ENCODE measurements around the gene PXDN. TPM values are rescaled to one million over a fixed set of nuclear protein-coding genes. Genes with fewer than 3 reads are reported as not detected.

Gene PXDN
- total and polyA plus RNA-seq, 9 of the 15 experiments (the other 6 are each of a cell fraction or from before 2014, with no cell fraction given), result 0.49 TPM; not detected in 8

DNA sequence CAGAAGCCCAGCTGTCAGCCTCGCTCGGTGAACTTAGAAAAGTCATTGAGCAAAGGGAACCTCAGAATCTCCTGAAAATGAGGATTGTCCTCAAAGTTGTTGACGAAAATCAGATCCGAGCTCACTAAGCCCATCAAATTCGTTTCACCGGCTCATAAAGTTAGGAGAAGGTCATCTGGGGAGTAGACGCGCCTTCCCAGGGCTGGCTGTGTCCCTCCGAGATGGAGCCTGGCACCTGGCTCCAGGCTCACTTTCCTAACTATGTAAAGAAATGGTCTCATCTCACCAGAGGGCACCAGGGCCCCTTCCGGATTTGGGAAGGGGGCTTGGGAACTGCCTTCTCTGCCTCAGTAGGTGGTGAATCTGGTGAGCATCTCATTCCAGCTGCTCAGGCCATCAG lies 145.5 kb downstream of the PXDN start:
- in situ Hi-C loops (cut with MboI), result no loop called here
- ChIA-PET POLR2A (no interaction called here), CTCF (ENCODE audit: low intra/inter-chr PET ratio) (no interaction called here)
- peaks cover 4% of the 10 kb centered on the region for H3K9me3 ChIP-seq (replicated peaks; ENCODE audit: control insufficient read depth, insufficient read depth, low read depth, low read length)
- intact Hi-C loops (cut with micrococcal nuclease), result no loop called here
- H3K4me1 ChIP-seq (replicated peaks in 1 of 2; ENCODE audit: control insufficient read depth in 2 of 2, insufficient read depth in 2 of 2, low read length in 2 of 2), result no peaks in the 10 kb centered on the region
- no peak overlapping the region for H2AFZ ChIP-seq (ENCODE audit: low read depth, low read length)
- no peak overlapping the region for H3K4me3 ChIP-seq
- no peaks in the 10 kb centered on the region for H4K20me1 ChIP-seq (replicated peaks; ENCODE audit: control insufficient read depth, insufficient read depth, low read length)
- H3K9me1 ChIP-seq (ENCODE audit: control insufficient read depth, insufficient read depth, low read length), result peaks cover 4% of the 10 kb centered on the region
- no peak overlapping the region for H3K9ac ChIP-seq (ENCODE audit: insufficient read depth in 1 of 2, low read depth in 2 of 2, low read length in 2 of 2)
- WGBS (ENCODE audit: insufficient coverage, low coverage, missing lambda C conversion rate), result 3% methylated on average over 10 of the region's 10 CpGs
- H3K36me3 ChIP-seq (ENCODE audit: control insufficient read depth, insufficient read depth, low read length), result no peaks in the 10 kb centered on the region
- no peak overlapping the region for H3K4me2 ChIP-seq (ENCODE audit: insufficient read depth, low read length)
- no peak for DNase-seq (ENCODE audit: extremely low read depth in 1 of 4, low spot score in 3 of 4)
- no peak for ATAC-seq
- no peaks in the 10 kb centered on the region for H3K79me2 ChIP-seq (ENCODE audit: control insufficient read depth, insufficient read depth, low read length)
- H3K27ac ChIP-seq (ENCODE audit: extremely low read depth, low read depth, low read length), result no peak overlapping the region
- no TSS peak for BruUV-seq (replicated peaks)
- FAIRE-seq, result no peak
- H3K27me3 ChIP-seq (ENCODE audit: control insufficient read depth in 2 of 2, insufficient read depth in 2 of 2, low read length in 2 of 2), result peaks cover 0 to 23% of the 10 kb centered on the region in 2 experiments; a peak in 1 of 5 replicates
- TF ChIP-seq MTA2 (IDR thresholded peaks at IDR 0.05; ENCODE audit: low read depth), result no peak
- TF ChIP-seq, protein P1, sequence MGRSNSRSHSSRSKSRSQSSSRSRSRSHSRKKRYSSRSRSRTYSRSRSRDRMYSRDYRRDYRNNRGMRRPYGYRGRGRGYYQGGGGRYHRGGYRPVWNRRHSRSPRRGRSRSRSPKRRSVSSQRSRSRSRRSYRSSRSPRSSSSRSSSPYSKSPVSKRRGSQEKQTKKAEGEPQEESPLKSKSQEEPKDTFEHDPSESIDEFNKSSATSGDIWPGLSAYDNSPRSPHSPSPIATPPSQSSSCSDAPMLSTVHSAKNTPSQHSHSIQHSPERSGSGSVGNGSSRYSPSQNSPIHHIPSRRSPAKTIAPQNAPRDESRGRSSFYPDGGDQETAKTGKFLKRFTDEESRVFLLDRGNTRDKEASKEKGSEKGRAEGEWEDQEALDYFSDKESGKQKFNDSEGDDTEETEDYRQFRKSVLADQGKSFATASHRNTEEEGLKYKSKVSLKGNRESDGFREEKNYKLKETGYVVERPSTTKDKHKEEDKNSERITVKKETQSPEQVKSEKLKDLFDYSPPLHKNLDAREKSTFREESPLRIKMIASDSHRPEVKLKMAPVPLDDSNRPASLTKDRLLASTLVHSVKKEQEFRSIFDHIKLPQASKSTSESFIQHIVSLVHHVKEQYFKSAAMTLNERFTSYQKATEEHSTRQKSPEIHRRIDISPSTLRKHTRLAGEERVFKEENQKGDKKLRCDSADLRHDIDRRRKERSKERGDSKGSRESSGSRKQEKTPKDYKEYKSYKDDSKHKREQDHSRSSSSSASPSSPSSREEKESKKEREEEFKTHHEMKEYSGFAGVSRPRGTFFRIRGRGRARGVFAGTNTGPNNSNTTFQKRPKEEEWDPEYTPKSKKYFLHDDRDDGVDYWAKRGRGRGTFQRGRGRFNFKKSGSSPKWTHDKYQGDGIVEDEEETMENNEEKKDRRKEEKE (IDR thresholded peaks at IDR 0.05; ENCODE audit: borderline replicate concordance in 1 of 2, control insufficient read depth in 1 of 2, low read depth in 2 of 2, low read length in 1 of 2), result no peak
- TF ChIP-seq, protein P2, sequence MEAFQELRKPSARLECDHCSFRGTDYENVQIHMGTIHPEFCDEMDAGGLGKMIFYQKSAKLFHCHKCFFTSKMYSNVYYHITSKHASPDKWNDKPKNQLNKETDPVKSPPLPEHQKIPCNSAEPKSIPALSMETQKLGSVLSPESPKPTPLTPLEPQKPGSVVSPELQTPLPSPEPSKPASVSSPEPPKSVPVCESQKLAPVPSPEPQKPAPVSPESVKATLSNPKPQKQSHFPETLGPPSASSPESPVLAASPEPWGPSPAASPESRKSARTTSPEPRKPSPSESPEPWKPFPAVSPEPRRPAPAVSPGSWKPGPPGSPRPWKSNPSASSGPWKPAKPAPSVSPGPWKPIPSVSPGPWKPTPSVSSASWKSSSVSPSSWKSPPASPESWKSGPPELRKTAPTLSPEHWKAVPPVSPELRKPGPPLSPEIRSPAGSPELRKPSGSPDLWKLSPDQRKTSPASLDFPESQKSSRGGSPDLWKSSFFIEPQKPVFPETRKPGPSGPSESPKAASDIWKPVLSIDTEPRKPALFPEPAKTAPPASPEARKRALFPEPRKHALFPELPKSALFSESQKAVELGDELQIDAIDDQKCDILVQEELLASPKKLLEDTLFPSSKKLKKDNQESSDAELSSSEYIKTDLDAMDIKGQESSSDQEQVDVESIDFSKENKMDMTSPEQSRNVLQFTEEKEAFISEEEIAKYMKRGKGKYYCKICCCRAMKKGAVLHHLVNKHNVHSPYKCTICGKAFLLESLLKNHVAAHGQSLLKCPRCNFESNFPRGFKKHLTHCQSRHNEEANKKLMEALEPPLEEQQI (IDR thresholded peaks at IDR 0.05), result no peak
- no peak for TF ChIP-seq PPARD (CRISPR knock-in tag; IDR thresholded peaks at IDR 0.05)
- no peak for TF ChIP-seq RAD21 (CRISPR knock-in tag; conservative IDR thresholded peaks at IDR 0.05 in 1 of 2, IDR thresholded peaks at IDR 0.05 in 1 of 2)
- no peak for TF ChIP-seq ZNF384 (IDR thresholded peaks at IDR 0.05; ENCODE audit: low read depth, low read length)
- TF ChIP-seq SMAD4 (CRISPR knock-in tag; conservative IDR thresholded peaks at IDR 0.05), result no peak
- TF ChIP-seq ZFP30 (CRISPR knock-in tag; IDR thresholded peaks at IDR 0.05; ENCODE audit: borderline replicate concordance), result no peak
- TF ChIP-seq HMG20B (CRISPR knock-in tag; IDR thresholded peaks at IDR 0.05), result no peak
- no peak for TF ChIP-seq CBX1 (IDR thresholded peaks at IDR 0.05; ENCODE audit: low read depth)
- TF ChIP-seq, protein P3, sequence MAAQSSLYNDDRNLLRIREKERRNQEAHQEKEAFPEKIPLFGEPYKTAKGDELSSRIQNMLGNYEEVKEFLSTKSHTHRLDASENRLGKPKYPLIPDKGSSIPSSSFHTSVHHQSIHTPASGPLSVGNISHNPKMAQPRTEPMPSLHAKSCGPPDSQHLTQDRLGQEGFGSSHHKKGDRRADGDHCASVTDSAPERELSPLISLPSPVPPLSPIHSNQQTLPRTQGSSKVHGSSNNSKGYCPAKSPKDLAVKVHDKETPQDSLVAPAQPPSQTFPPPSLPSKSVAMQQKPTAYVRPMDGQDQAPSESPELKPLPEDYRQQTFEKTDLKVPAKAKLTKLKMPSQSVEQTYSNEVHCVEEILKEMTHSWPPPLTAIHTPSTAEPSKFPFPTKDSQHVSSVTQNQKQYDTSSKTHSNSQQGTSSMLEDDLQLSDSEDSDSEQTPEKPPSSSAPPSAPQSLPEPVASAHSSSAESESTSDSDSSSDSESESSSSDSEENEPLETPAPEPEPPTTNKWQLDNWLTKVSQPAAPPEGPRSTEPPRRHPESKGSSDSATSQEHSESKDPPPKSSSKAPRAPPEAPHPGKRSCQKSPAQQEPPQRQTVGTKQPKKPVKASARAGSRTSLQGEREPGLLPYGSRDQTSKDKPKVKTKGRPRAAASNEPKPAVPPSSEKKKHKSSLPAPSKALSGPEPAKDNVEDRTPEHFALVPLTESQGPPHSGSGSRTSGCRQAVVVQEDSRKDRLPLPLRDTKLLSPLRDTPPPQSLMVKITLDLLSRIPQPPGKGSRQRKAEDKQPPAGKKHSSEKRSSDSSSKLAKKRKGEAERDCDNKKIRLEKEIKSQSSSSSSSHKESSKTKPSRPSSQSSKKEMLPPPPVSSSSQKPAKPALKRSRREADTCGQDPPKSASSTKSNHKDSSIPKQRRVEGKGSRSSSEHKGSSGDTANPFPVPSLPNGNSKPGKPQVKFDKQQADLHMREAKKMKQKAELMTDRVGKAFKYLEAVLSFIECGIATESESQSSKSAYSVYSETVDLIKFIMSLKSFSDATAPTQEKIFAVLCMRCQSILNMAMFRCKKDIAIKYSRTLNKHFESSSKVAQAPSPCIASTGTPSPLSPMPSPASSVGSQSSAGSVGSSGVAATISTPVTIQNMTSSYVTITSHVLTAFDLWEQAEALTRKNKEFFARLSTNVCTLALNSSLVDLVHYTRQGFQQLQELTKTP (IDR thresholded peaks at IDR 0.05; ENCODE audit: low read depth in 1 of 2, partially characterized antibody in 2 of 2), result no peak
- no peak for TF ChIP-seq BRCA1 (IDR thresholded peaks at IDR 0.05)
- no peak for TF ChIP-seq BRCA1 (CRISPR knock-in tag; IDR thresholded peaks at IDR 0.05)
- TF ChIP-seq STAG1 (CRISPR knock-in tag; IDR thresholded peaks at IDR 0.05; ENCODE audit: borderline replicate concordance), result no peak

All from K562 (cell line).